Astrocyte (in vitro differentiated cells and primary cell): ENCODE data around the gene UTY. TPM values are rescaled to one million over a fixed set of nuclear protein-coding genes. Genes with fewer than 3 reads are reported as not detected.
"Not testable (repeated sequence)": the region's sequence is repeated elsewhere in the genome, so short reads cannot be mapped to it uniquely, and the experiment has no call there.

Experiments used
- DNase-seq: peaks from one replicate; pipeline ENCODE4 v3.0.0-alpha.2; 2010; ENCODE audit warnings: low read depth
- FAIRE-seq: peaks from 2 replicates; lab custom pipeline; 2011; peaks lifted over from hg19 to GRCh38; lab: Jason Lieb, UNC
- H2AFZ ChIP-seq: 2 replicates; pipeline ENCODE4 v1.6.0; 2012; ENCODE audit warnings: low read depth, low read length, inconsistent platforms
- H3K27ac ChIP-seq: 2 replicates; pipeline ENCODE4 v1.5.1; 2011; ENCODE audit warnings: low read depth, low read length, inconsistent platforms
- H3K27me3 ChIP-seq: 2 replicates; pipeline ENCODE4 v1.6.0; 2011; ENCODE audit warnings: low read length, inconsistent platforms; ENCODE audit not compliant: insufficient read depth
- H3K36me3 ChIP-seq: 2 replicates; pipeline ENCODE4 v1.5.1; 2011; ENCODE audit warnings: low read length, inconsistent platforms; ENCODE audit not compliant: insufficient read depth
- H3K4me1 ChIP-seq: 2 replicates; pipeline ENCODE4 v1.5.1; 2011; ENCODE audit warnings: low read length, inconsistent platforms; ENCODE audit not compliant: insufficient read depth
- H3K4me2 ChIP-seq: 2 replicates; pipeline ENCODE4 v1.6.0; 2012; ENCODE audit warnings: low read length, inconsistent platforms
- H3K4me3 ChIP-seq: 2 replicates; pipeline ENCODE4 v1.5.1; 2011; ENCODE audit warnings: low read depth, mild to moderate bottlenecking, low read length, inconsistent platforms; ENCODE audit not compliant: insufficient read depth
- H3K79me2 ChIP-seq: 2 replicates; pipeline ENCODE4 v1.6.0; 2012; ENCODE audit warnings: mild to moderate bottlenecking, low read length, inconsistent platforms; ENCODE audit not compliant: insufficient read depth
- H3K9ac ChIP-seq: 2 replicates; pipeline ENCODE4 v1.6.0; 2012; ENCODE audit warnings: mild to moderate bottlenecking, low read length, inconsistent platforms
- H3K9me3 ChIP-seq: 2 replicates; pipeline ENCODE4 v1.5.1; 2012; ENCODE audit warnings: low read depth, mild to moderate bottlenecking, low read length, inconsistent platforms; ENCODE audit not compliant: insufficient read depth
- H4K20me1 ChIP-seq: 2 replicates; pipeline ENCODE4 v1.6.0; 2012; ENCODE audit warnings: low read length, inconsistent platforms; ENCODE audit not compliant: insufficient read depth
- H3K27ac Mint-ChIP-seq: one replicate; pipeline ENCODE4 v1.8.0; 2021; ENCODE audit warnings: mild to moderate bottlenecking, mixed read lengths; ENCODE audit not compliant: unreplicated experiment
- H3K27me3 Mint-ChIP-seq: one replicate; pipeline ENCODE4 v1.8.0; 2021; ENCODE audit warnings: low read depth, mixed read lengths; ENCODE audit not compliant: unreplicated experiment
- H3K36me3 Mint-ChIP-seq: one replicate; pipeline ENCODE4 v1.8.0; 2021; ENCODE audit warnings: low read depth, mixed read lengths; ENCODE audit not compliant: unreplicated experiment
- H3K4me1 Mint-ChIP-seq: one replicate; pipeline ENCODE4 v1.8.0; 2021; ENCODE audit warnings: low read depth, mixed read lengths; ENCODE audit not compliant: unreplicated experiment
- H3K4me3 Mint-ChIP-seq: one replicate; pipeline ENCODE4 v1.8.0; 2021; ENCODE audit warnings: mild to moderate bottlenecking, moderate library complexity, mixed read lengths; ENCODE audit not compliant: unreplicated experiment
- H3K9me3 Mint-ChIP-seq: one replicate; pipeline ENCODE4 v1.8.0; 2021; ENCODE audit warnings: mild to moderate bottlenecking, mixed read lengths; ENCODE audit not compliant: unreplicated experiment
- CTCF ChIP-seq: IDR thresholded peaks from 2 replicates; pipeline ENCODE4 v1.5.1; 2011; ENCODE audit warnings: low read depth, mild to moderate bottlenecking, inconsistent platforms, low read length, moderate library complexity; ENCODE audit not compliant: insufficient read depth
- EZH2 ChIP-seq: IDR thresholded peaks from 2 replicates; pipeline ENCODE4 v1.6.1; 2012; ENCODE audit warnings: mild to moderate bottlenecking, low read length, inconsistent platforms; ENCODE audit not compliant: insufficient read depth
- total RNA-seq: library from RNA; stranded (reverse); gene quantifications from 2 replicates; pipeline ENCODE4 v1.2.1, GENCODE V29; 2021

The UTY gene
- total RNA-seq, 1 donor from 2014 or later, result 14.9 TPM

- Histone ChIP-seq H3K4me1 (no peaks in the 10 kb centered on the region), H3K27me3 (no peaks in the 10 kb centered on the region), H3K9me3 (no peaks in the 10 kb centered on the region), H3K79me2 (no peaks in the 10 kb centered on the region), H4K20me1 (no peaks in the 10 kb centered on the region), H2AFZ (no peak overlapping the region), H3K4me3 (no peak overlapping the region), H3K36me3 (peaks cover 2% of the 10 kb centered on the region), H3K9ac (no peak overlapping the region), H3K4me2 (no peak overlapping the region), H3K27ac (no peak overlapping the region)
- no peak for DNase-seq
- Mint-ChIP-seq H3K9me3 (peaks cover 5% of the 10 kb centered on the region), H3K36me3 (peaks cover 8% of the 10 kb centered on the region), H3K4me3 (no peak overlapping the region), H3K4me1 (no peaks in the 10 kb centered on the region), H3K27ac (no peak overlapping the region), H3K27me3 (no peaks in the 10 kb centered on the region)
- no peak for TF ChIP-seq EZH2
- no peak for TF ChIP-seq CTCF
- no peak for FAIRE-seq
Observed at GRCh38 chrY:13295026-13295425, 184.8 kb downstream of the UTY start.

GRCh38 chrY:13291199-13291598, 188.6 kb downstream of the UTY start:
- H3K4me3 ChIP-seq, result no peak overlapping the region
- FAIRE-seq (no peak), DNase-seq (no peak)
- no peaks in the 10 kb centered on the region for H3K27me3 Mint-ChIP-seq
- H3K27ac ChIP-seq, result no peak overlapping the region
- no peaks in the 10 kb centered on the region for H3K79me2 ChIP-seq
- H3K9me3 ChIP-seq, result no peaks in the 10 kb centered on the region
- no peaks in the 10 kb centered on the region for H4K20me1 ChIP-seq
- no peak overlapping the region for H3K4me3 Mint-ChIP-seq
- peaks cover 2% of the 10 kb centered on the region for H3K36me3 ChIP-seq
- H2AFZ ChIP-seq, result no peak overlapping the region
- H3K27me3 ChIP-seq, result no peaks in the 10 kb centered on the region
- peaks cover 7% of the 10 kb centered on the region for H3K9me3 Mint-ChIP-seq
- H3K4me2 ChIP-seq, result no peak overlapping the region
- TF ChIP-seq CTCF (no peak), EZH2 (no peak)
- no peak overlapping the region for H3K27ac Mint-ChIP-seq
- no peaks in the 10 kb centered on the region for H3K4me1 Mint-ChIP-seq
- no peak overlapping the region for H3K9ac ChIP-seq
- H3K4me1 ChIP-seq, result no peaks in the 10 kb centered on the region
- H3K36me3 Mint-ChIP-seq, result peaks cover 10% of the 10 kb centered on the region

GRCh38 chrY:13282151-13283054, 197.4 kb downstream of the UTY start:
- not testable (repeated sequence) for H2AFZ ChIP-seq, H3K79me2 ChIP-seq, DNase-seq, H3K4me3 Mint-ChIP-seq, H3K9me3 ChIP-seq, FAIRE-seq, H3K36me3 Mint-ChIP-seq, H3K4me2 ChIP-seq, H3K36me3 ChIP-seq, H3K9ac ChIP-seq, H3K4me1 ChIP-seq, H3K27ac ChIP-seq, H4K20me1 ChIP-seq, H3K4me3 ChIP-seq, H3K27me3 Mint-ChIP-seq, H3K27me3 ChIP-seq, H3K9me3 Mint-ChIP-seq
- Mint-ChIP-seq H3K4me1 (peaks cover 12% of the 10 kb centered on the region), H3K27ac (peak overlapping the region; percentile 47)
